K562 (cell line): ENCODE results near the gene CTDSP2. TPM values are rescaled to one million over a fixed set of nuclear protein-coding genes. Genes with fewer than 3 reads are reported as not detected.

Experiments
- ADNP ChIP-seq: fragments of 200-800 bp; sonication (Bioruptor generic); IDR thresholded peaks from 2 replicates; pipeline ENCODE4 v1.6.1; 2016; ENCODE audit warnings: missing genetic modification characterization, missing compliant biosample characterization
- BHLHE40 ChIP-seq: IDR thresholded peaks from 2 replicates; pipeline ENCODE4 v1.6.1; 2011; ENCODE audit warnings: low read length, improper control_type of control experiment
- TBL1XR1 ChIP-seq, 2 experiments: IDR thresholded peaks; 2 replicates each; pipeline ENCODE4 v1.6.1; 2012; ENCODE audit warnings: improper control_type of control experiment in 2 of 2, low read length in 2 of 2, mild to moderate bottlenecking in 1 of 2
- ZNF143 ChIP-seq: sonication (generic); formaldehyde crosslinking; IDR thresholded peaks from 2 replicates; pipeline ENCODE4 v1.9.0; 2022; ENCODE audit warnings: mild to moderate bottlenecking, missing genetic modification reagents
- ZNF449 ChIP-seq: fragments of 250-450 bp; sonication (Bioruptor Pico); IDR thresholded peaks from 2 replicates; pipeline ENCODE4 v1.8.0; 2022; ENCODE audit warnings: moderate library complexity, mild to moderate bottlenecking, inconsistent platforms
- polyA plus RNA-seq, 8 experiments: library from polyadenylated mRNA; depleted of rRNA in 4 of 8; stranded (reverse) in 5 of 8; unstranded in 3 of 8; fragments of >200 nt; fragmentation: Nextera tagmentation in 2 of 8; fragmentation: Illumina TruSeq in 1 of 8; extraction: Ambion mirVana in 2 of 8; extraction: Trizol in 1 of 8; gene quantifications; 2 replicates each; pipeline versions ENCODE4 v1.2.1 to v1.2.3, GENCODE V29; 2011 to 2014; ENCODE audit warnings: inconsistent platforms in 1 of 8, missing spikeins in 1 of 8
- total RNA-seq, 7 experiments: library from RNA; depleted of rRNA in 6 of 7; stranded (reverse); fragments of >200 nt in 6 of 7; fragmentation: Illumina TruSeq in 2 of 7; extraction: Trizol in 2 of 7; gene quantifications; 2 replicates each; pipeline versions ENCODE4 v1.2.1 to v1.2.3, GENCODE V29; 2011 to 2021; ENCODE audit warnings: low replicate concordance in 1 of 7
- TF ChIP-seq, protein P1 (sequence below): sonication (generic); formaldehyde crosslinking; IDR thresholded peaks from 2 replicates; pipeline ENCODE4 v1.8.0; 2022; ENCODE audit warnings: mild to moderate bottlenecking, missing genetic modification reagents
- TF ChIP-seq, protein P2 (sequence below): fragments of 200-800 bp; sonication (Bioruptor generic); IDR thresholded peaks from 2 replicates; pipeline ENCODE4 v1.6.1; 2017; ENCODE audit warnings: missing genetic modification characterization, missing compliant biosample characterization
- TF ChIP-seq, protein P3 (sequence below), 2 experiments: fragments of 450-650 bp in 1 of 2; sonication (generic) in 1 of 2; formaldehyde crosslinking in 1 of 2; IDR thresholded peaks; 2 replicates each; pipeline versions ENCODE4 v1.7.1 to v1.9.0; 2016 to 2022; ENCODE audit warnings: inconsistent platforms in 1 of 2, mild to moderate bottlenecking in 1 of 2, missing genetic modification reagents in 1 of 2

CTDSP2 gene
- total and polyA plus RNA-seq, 9 of the 15 experiments (the other 6 are each of a cell fraction or from before 2014, with no cell fraction given), result 20.4 to 108 (median 47.7) TPM

GRCh38 chr12:57772429-57773322 is 73.9 kb downstream of the CTDSP2 start, which contains the start of gene EEF1AKMT3 (continued):
- TF ChIP-seq, protein P1, sequence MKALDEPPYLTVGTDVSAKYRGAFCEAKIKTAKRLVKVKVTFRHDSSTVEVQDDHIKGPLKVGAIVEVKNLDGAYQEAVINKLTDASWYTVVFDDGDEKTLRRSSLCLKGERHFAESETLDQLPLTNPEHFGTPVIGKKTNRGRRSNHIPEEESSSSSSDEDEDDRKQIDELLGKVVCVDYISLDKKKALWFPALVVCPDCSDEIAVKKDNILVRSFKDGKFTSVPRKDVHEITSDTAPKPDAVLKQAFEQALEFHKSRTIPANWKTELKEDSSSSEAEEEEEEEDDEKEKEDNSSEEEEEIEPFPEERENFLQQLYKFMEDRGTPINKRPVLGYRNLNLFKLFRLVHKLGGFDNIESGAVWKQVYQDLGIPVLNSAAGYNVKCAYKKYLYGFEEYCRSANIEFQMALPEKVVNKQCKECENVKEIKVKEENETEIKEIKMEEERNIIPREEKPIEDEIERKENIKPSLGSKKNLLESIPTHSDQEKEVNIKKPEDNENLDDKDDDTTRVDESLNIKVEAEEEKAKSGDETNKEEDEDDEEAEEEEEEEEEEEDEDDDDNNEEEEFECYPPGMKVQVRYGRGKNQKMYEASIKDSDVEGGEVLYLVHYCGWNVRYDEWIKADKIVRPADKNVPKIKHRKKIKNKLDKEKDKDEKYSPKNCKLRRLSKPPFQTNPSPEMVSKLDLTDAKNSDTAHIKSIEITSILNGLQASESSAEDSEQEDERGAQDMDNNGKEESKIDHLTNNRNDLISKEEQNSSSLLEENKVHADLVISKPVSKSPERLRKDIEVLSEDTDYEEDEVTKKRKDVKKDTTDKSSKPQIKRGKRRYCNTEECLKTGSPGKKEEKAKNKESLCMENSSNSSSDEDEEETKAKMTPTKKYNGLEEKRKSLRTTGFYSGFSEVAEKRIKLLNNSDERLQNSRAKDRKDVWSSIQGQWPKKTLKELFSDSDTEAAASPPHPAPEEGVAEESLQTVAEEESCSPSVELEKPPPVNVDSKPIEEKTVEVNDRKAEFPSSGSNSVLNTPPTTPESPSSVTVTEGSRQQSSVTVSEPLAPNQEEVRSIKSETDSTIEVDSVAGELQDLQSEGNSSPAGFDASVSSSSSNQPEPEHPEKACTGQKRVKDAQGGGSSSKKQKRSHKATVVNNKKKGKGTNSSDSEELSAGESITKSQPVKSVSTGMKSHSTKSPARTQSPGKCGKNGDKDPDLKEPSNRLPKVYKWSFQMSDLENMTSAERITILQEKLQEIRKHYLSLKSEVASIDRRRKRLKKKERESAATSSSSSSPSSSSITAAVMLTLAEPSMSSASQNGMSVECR (CRISPR knock-in tag), result no peak
- TF ChIP-seq ZNF143 (CRISPR knock-in tag) (no peak), BHLHE40 (0 out of 2 replicates have a peak, but pooled peaks have one; percentile 3), TBL1XR1 (IDR thresholded peaks at IDR 0.05; ENCODE audit: low read length in 2 of 2) (no peak), ZNF449 (no peak), ADNP (tag) (no peak)
- TF ChIP-seq, protein P2, sequence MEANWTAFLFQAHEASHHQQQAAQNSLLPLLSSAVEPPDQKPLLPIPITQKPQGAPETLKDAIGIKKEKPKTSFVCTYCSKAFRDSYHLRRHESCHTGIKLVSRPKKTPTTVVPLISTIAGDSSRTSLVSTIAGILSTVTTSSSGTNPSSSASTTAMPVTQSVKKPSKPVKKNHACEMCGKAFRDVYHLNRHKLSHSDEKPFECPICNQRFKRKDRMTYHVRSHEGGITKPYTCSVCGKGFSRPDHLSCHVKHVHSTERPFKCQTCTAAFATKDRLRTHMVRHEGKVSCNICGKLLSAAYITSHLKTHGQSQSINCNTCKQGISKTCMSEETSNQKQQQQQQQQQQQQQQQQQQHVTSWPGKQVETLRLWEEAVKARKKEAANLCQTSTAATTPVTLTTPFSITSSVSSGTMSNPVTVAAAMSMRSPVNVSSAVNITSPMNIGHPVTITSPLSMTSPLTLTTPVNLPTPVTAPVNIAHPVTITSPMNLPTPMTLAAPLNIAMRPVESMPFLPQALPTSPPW (CRISPR knock-in tag), result peak; percentile 73
- TF ChIP-seq, protein P3, sequence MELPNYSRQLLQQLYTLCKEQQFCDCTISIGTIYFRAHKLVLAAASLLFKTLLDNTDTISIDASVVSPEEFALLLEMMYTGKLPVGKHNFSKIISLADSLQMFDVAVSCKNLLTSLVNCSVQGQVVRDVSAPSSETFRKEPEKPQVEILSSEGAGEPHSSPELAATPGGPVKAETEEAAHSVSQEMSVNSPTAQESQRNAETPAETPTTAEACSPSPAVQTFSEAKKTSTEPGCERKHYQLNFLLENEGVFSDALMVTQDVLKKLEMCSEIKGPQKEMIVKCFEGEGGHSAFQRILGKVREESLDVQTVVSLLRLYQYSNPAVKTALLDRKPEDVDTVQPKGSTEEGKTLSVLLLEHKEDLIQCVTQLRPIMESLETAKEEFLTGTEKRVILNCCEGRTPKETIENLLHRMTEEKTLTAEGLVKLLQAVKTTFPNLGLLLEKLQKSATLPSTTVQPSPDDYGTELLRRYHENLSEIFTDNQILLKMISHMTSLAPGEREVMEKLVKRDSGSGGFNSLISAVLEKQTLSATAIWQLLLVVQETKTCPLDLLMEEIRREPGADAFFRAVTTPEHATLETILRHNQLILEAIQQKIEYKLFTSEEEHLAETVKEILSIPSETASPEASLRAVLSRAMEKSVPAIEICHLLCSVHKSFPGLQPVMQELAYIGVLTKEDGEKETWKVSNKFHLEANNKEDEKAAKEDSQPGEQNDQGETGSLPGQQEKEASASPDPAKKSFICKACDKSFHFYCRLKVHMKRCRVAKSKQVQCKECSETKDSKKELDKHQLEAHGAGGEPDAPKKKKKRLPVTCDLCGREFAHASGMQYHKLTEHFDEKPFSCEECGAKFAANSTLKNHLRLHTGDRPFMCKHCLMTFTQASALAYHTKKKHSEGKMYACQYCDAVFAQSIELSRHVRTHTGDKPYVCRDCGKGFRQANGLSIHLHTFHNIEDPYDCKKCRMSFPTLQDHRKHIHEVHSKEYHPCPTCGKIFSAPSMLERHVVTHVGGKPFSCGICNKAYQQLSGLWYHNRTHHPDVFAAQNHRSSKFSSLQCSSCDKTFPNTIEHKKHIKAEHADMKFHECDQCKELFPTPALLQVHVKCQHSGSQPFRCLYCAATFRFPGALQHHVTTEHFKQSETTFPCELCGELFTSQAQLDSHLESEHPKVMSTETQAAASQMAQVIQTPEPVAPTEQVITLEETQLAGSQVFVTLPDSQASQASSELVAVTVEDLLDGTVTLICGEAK (IDR thresholded peaks at IDR 0.05), result 0 out of 2 replicates have a peak, but pooled peaks have one; percentile 36
- TF ChIP-seq, protein P3 (CRISPR knock-in tag; IDR thresholded peaks at IDR 0.05), result no peak
